ENCODE measurements around the gene KLB. TPM values are rescaled to one million over a fixed set of nuclear protein-coding genes. Genes with fewer than 3 reads are reported as not detected.
"Not testable (repeated sequence)": the region's sequence is repeated elsewhere in the genome, so short reads cannot be mapped to it uniquely, and the experiment has no call there.

KLB gene
- total and polyA plus RNA-seq, 2 experiments from 2014 or later: 0.03 to 0.19 TPM

- H3K4me1 ChIP-seq (ENCODE audit: insufficient read depth); H3K4me2 ChIP-seq; H3K9me2 ChIP-seq (ENCODE audit: insufficient read depth); H3K4me1 Mint-ChIP-seq; H4K20me1 ChIP-seq (replicated peaks; ENCODE audit: insufficient read depth); H3K27ac Mint-ChIP-seq; H3K36me3 Mint-ChIP-seq (ENCODE audit: low read depth); H3K4me3 ChIP-seq; DNase-seq (ENCODE audit: low spot score); H3K27me3 Mint-ChIP-seq (ENCODE audit: insufficient read depth, low read depth, poor library complexity); ATAC-seq; H3K27ac ChIP-seq (ENCODE audit: low read depth); H2AFZ ChIP-seq; H3F3A ChIP-seq (replicated peaks; ENCODE audit: low read depth); H3K4me3 Mint-ChIP-seq; H3K27me3 ChIP-seq (ENCODE audit: insufficient read depth); H3K9me3 Mint-ChIP-seq; H3K79me2 ChIP-seq (replicated peaks; ENCODE audit: insufficient read depth); H3K36me3 ChIP-seq (ENCODE audit: insufficient read depth): not testable (repeated sequence)
These were observed 18.6 kb downstream of the KLB start for GRCh38 chr4:39425297-39425696.

GRCh38 chr4:39426728-39427127, 20.0 kb downstream of the KLB start:
- Histone ChIP-seq H2AFZ (no peak overlapping the region), H3K9me2 (ENCODE audit: insufficient read depth) (no peaks in the 10 kb centered on the region), H3K4me2 (no peak overlapping the region), H4K20me1 (replicated peaks; ENCODE audit: insufficient read depth) (no peaks in the 10 kb centered on the region), H3K36me3 (ENCODE audit: insufficient read depth) (no peaks in the 10 kb centered on the region), H3K4me3 (no peak overlapping the region), H3K27ac (ENCODE audit: low read depth) (no peak overlapping the region), H3K4me1 (ENCODE audit: insufficient read depth) (no peaks in the 10 kb centered on the region), H3F3A (replicated peaks; ENCODE audit: low read depth) (no peaks in the 10 kb centered on the region), H3K27me3 (ENCODE audit: insufficient read depth) (no peaks in the 10 kb centered on the region), H3K79me2 (replicated peaks; ENCODE audit: insufficient read depth) (no peaks in the 10 kb centered on the region)
- no peak overlapping the region for H3K27ac Mint-ChIP-seq
- no peaks in the 10 kb centered on the region for H3K4me1 Mint-ChIP-seq
- DNase-seq (ENCODE audit: low spot score) (no peak), ATAC-seq (no peak)
- no peaks in the 10 kb centered on the region for H3K36me3 Mint-ChIP-seq (ENCODE audit: low read depth)
- no peak overlapping the region for H3K4me3 Mint-ChIP-seq
- TF ChIP-seq ZNF462 (CRISPR knock-in tag; IDR thresholded peaks at IDR 0.05) (no peak), POLR2AphosphoS5 (IDR thresholded peaks at IDR 0.05; ENCODE audit: low read depth) (no peak), ETS1 (IDR thresholded peaks at IDR 0.05) (no peak), ZNF331 (CRISPR knock-in tag; IDR thresholded peaks at IDR 0.05; ENCODE audit: low read depth) (no peak)
- H3K9me3 Mint-ChIP-seq: no peaks in the 10 kb centered on the region
- peaks cover 2% of the 10 kb centered on the region for H3K27me3 Mint-ChIP-seq (ENCODE audit: insufficient read depth, low read depth, poor library complexity)
